GM19099 (cell line): Measurements from ENCODE around the gene PDK1.
A peak's percentile ranks its signal among the peaks of the same experiment; 100 is the strongest.

ENCODE experiments used
- POLR2A ChIP-seq: IDR thresholded peaks from 3 replicates; pipeline ENCODE4 v1.6.1; 2011; ENCODE audit warnings: low read depth; ENCODE audit not compliant: insufficient read length; ENCODE audit errors: extremely low read depth

The PDK1 gene

DNA sequence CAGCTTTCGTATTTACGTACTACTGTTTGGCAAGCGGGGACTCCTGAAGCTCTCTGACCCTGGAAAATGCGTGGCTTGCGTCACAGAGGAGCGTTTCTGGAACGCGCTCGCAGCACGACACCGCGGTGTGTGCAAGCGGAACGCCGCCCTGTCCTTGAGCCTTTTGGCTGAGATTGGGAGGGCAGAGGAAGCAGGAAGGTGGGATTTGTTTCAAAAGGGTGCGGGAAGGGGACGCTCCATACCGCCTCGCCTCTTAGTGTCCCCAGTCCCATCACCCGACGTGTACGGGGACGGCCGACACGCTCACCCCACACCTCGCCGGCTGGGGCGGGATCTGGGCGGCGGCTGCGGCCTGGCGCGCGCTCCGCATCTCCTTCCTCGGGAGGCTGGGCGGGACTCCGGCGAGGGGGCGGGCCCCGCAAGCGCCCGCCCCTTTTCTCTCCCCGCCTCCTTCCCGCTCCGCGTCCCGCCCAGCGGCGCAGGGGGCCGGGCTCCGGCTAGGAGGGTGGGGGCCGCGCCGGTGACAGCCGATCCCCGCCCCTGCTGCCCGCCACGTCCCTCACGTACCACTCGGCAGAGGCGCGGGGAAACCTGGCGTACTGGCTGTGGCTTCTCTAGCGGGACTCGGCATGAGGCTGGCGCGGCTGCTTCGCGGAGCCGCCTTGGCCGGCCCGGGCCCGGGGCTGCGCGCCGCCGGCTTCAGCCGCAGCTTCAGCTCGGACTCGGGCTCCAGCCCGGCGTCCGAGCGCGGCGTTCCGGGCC, at the start of gene PDK1:
Gene PDK1, plus strand, starts transcription at position 569 of the 762 bp plus-strand sequence. Its CDS starts 61 bp downstream, at position 630.
- peak; percentile 90 for TF ChIP-seq POLR2A

DNA sequence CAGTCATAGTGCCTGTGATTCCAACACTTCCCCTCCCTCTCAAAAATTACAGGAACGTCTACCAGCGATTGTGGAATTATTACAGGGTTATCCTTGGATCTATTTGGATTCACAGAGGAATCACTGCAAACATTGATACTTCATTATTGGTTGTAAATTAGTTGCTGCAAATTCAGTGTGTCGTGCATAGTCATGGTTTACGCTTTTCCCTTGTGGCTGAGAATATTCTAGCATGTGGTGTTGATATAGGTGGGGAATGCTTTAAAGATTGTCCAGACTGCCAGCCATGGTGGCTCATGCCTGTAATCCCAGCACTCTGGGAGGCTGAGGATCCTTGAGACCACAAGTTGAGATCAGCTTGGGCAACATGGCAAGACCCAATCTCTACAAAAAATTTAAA, 48.7 kb upstream of the PDK1 start:
- TF ChIP-seq POLR2A, result no peak

DNA sequence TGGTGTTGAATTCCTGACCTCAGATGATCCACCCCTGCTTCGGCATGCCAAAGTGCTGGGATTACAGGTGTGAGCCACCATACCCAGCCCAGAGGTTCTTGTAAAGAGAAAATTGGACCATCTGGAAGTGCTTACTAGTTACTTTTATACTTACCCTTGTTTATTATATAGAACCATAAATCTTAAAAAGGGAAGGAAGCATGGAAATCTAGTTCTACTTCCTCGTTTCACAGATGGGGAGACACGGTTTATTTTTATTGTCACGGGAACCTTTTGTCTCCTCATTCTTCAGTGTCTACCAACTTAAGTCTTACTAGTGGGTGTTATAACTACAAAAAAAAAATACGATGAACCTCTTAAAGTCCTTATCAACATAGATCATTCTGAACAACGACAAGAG, 45.8 kb upstream of the PDK1 start:
- no peak for TF ChIP-seq POLR2A

DNA sequence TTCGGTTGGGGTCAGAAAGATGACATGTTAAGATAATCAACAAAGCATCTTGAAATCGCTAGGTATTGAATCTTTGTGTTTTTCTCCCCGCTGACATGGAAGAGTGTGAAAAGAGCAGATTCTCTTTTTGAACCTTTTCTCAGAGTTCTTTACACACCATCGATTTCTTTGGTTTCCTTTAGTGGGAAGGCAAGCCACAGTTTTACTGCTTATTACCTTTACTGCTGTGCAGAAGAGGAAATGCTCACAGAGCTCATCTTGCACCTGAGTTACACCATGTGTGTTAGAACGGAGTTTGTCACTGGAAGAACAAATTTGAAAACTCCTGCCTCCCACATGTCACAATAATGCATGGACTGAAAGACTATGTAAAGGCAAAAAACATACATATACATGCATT, 45.3 kb upstream of the PDK1 start:
- no peak for TF ChIP-seq POLR2A

DNA sequence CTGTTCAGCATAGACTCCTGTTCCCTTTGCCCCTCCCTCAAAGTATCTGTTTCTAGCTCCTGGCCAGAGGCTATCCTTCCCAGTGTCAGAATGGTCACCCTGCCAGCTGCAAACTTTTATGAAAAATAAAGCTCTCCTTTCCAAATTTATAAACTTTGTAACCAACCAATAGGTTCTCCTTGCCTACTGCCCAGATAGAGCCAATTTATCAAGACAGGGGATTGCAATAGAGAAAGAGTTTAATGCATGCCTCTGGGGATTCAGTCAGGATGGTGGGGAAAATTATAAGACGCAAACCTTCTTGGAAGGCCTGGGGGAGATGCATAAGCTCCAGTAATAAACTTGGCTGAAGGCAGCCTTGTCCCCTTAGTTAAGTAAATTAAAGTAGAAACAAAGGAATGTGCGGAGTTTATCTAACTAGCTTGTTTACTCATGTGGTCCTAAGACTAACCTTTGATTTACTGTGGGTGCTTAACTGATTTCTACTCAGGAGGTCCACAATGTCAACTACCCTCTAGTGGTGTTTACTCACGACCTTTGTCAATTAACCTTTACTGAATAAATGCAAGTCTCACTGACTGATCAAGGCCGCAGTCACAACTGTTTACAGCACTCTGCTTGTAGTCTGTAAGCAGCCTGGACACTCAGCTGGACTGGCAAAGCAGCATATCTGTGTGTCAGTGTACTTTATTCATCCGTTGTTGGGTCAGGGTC, 42.9 kb upstream of the PDK1 start:
- no peak for TF ChIP-seq POLR2A

DNA sequence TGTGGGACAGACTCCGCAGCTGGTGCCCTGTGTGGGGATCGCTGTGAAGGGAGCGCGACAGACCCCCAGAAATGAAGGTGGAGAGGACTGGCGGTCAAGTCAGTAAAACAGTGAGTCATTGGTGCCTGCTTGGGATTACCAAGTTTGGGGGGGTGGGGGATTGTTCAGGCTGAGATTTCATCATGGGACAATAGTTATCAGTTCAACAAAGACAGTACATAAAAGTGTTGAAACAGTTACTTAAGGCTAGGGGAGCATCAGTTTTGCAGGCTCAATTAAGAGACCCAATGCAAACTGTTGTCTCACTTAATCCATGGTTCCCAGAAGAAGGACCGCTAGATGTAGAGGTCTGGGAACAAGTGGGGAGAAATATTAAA, 42.4 kb upstream of the PDK1 start:
- TF ChIP-seq POLR2A, result no peak

DNA sequence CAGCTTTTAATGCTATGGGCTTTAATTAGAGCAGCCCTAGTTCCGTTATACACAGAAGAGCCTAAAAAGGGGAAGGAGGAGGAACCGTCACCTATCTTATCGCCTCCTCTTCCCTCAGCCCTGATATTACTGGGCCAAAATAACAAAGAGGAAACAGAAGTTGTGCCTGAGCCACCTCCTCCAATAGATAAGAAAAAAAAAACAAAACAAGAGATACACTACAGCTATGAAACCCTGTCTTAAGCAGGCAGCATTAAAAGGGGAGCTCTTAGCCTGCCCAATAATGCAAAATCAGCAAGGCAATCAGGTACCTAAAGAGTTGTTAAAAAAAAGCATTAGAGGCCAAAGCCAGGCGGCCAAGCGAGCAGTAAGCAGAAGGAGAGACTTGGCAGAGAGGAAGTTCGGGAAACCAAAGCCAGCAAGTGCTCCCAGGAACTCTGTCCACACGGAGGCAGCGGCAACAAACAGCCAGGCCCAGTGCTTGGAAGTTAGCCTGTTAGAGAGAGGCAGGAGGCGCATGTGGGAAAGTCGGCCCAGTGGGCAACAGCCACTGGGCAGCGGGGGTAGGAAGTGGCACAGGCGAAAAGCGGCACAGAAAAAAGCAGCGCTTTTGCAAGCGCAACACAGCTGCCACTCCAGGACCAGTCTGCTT, 41.8 kb upstream of the PDK1 start:
- no peak for TF ChIP-seq POLR2A

DNA sequence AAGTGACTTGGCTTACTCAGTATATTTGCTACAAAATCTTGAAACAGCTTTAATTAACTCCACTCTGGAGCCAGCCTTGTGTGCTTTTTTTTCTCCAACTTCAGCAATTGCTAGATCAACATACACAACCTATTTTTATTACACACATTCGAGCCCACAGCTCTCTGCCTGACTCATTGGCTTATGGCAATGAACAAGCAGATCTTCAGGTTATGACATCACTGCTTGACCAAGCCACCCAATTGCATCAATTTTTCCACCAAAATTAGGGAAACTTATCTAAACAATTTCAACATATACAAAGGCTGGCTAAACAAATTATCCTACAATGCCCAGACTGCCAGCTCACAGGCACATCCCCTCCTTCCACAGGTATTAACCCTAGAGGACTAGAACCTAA, 39.6 kb upstream of the PDK1 start:
- TF ChIP-seq POLR2A, result no peak

DNA sequence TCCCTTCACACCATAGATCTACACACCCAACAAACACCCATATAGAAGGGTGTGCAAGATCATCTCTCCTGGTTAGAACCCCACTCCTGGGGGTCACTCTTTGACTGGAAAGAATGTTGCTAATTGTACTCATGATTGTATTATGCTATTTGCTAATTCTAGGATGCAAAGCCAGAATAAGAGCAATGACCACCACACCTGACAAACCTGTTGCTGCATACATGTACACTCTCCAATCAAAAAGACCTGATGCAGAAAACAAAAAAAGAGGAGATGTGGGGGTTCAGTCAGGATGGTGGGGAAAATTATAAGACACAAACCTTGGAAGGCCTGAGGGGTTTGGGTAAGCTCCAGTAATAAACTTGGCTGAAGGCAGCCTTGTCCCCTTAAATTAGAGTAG, 36.9 kb upstream of the PDK1 start:
- TF ChIP-seq POLR2A, result no peak

DNA sequence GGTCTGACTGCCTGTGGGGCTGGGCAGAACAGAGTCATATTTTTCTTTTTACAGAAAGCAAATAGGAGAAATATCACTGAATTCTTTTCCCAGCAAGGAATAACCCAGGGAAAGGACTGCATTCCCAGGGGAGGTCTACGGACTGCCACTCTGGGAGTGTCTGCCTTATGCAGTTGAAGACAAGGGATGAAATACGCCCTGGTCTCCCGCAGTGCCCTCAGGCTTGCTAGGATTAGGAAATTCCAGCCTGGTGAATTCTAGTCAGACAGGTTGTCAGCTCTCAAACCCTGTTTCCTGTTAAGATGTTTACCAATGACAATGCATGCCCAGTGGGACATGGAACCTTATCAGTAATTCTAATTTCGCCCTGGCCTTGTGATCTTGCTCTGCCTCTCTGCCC, 30.3 kb upstream of the PDK1 start:
- no peak for TF ChIP-seq POLR2A

DNA sequence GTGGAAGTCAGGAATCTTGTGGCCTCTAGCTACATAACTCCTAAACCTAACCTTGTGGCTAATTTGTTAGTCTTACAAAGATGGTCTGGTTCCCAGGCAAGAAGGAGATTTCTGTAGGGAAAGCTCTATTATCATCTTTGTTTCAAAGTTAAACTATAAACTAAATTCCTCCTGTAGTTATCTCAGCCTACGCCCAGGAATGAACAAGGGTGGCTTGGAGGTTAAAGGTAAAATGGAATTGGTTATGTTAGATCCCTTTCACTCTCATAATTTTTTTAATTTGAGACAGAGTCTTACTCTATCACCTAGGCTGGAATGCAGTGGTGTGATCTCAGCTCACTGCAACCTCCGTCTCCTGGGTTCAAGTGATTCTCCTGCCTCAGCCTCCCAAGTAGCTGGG, 24.6 kb upstream of the PDK1 start:
- TF ChIP-seq POLR2A, result no peak

DNA sequence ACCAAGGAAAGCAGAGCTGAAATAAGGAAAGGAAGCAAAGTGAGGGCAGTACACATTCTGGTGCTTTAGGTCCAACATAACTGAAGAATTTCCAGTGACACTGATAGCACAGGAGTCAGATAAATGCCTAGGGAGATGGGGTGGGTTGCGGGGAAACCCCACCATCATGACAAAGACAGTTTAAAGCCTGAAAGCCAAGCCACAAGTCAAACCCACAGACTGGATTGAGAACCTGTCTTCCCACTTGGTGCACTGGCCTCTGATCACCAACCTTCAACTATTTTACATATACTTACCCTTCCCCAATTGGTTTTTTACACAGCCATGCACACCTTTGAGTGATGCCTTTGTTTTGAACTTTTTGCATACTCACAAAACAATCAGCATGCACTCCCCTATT, 22.2 kb upstream of the PDK1 start:
- no peak for TF ChIP-seq POLR2A

DNA sequence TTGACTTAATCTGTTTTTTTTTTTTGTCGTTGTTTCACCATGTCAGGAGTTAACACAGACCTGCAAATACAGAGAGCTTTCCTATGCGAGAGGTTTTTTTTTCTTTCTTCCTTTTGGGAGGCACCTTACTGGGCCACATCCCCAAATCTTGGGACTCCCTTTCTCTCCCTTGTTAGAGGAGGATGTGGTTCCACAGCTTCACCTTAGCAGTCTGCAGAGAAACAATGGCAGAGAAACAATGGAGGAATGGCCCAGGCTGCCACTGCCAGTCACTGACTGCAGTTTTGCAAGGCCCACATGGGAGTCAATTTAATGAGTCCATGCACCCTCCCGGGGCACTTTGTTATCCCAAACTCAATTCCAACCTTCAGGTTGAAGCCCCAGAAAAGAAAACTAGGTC, 20.8 kb upstream of the PDK1 start:
- no peak for TF ChIP-seq POLR2A

DNA sequence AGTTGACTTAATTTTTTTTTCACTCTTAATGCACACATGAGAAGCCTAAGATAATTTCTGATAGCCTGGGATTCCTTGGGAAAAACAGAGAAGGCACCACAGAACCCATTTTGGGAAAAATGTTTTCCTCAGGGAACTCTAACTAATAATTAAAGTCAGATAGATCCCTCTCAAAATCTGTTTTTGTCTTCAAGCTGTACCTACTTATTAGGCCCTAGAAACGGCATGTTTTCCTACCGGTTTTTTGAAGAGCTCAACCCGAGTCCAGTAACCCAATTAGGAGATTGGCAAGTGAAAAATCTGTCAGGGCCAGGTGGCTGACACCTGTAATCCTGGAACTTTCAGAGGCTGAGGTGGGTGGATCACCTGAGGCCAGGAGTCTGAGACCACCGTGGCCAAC, 16.1 kb upstream of the PDK1 start:
- TF ChIP-seq POLR2A, result no peak

DNA sequence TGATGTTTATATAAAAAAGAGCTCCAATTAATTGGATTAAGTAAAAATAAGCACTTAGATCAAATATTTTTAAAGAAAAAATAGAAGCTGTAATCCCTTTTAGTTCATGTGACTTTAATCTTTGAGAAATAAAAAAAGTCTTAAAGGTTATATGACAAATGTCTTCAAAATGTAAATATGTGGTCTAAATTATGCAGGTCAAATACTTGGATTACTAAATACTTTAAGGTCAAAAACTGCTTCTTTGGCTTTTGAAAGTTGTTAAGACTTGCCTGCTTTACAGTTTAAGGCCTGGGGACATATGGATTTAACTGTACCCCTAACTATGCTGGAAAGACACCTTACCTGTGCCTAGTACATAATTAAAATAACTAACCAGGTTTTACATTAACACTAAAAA, 15.5 kb upstream of the PDK1 start:
- no peak for TF ChIP-seq POLR2A
